Ovary (tissue), 9 donors: ENCODE measurements around the gene MPDU1. TPM values are rescaled to one million over a fixed set of nuclear protein-coding genes. Genes with fewer than 3 reads are reported as not detected.

ENCODE experiments used
- DNase-seq, 5 donors: peaks; one replicate each; pipeline ENCODE4 v3.0.0-alpha.2; 2019 to 2020
- H3K27ac ChIP-seq, 2 donors: fragments of 200-600 bp; one replicate each; pipeline versions ENCODE4 v1.5.1 to v1.8.0; 2019 to 2022
- H3K27me3 ChIP-seq: fragments of 200-600 bp; one replicate; pipeline ENCODE4 v1.8.0; 2022
- H3K36me3 ChIP-seq: fragments of 200-600 bp; sonication (generic); one replicate; pipeline ENCODE4 v1.5.1; 2019
- H3K4me1 ChIP-seq: one replicate; pipeline ENCODE4 v1.8.1; 2013; ENCODE audit warnings: mild to moderate bottlenecking, moderate library complexity; ENCODE audit not compliant: insufficient read depth
- H3K4me3 ChIP-seq: fragments of 200-600 bp; sonication (generic); one replicate; pipeline ENCODE4 v1.5.1; 2017
- H3K9me3 ChIP-seq, 2 donors: fragments of 200-600 bp in 1 of 2; sonication (generic) in 1 of 2; one replicate each; pipeline versions ENCODE4 v1.5.1 to v1.8.1; 2013 to 2019; ENCODE audit warnings: mild to moderate bottlenecking in 1 of 2, moderate library complexity in 1 of 2
- EP300 ChIP-seq: sonication (generic); formaldehyde crosslinking; IDR thresholded peaks from one replicate; pipeline ENCODE4 v1.6.1; 2017; ENCODE audit warnings: antibody characterized with exemption
- POLR2A ChIP-seq: fragments of 450-650 bp; IDR thresholded peaks from one replicate; pipeline ENCODE4 v1.6.1; 2017; ENCODE audit warnings: antibody characterized with exemption, mild to moderate bottlenecking, moderate library complexity
- WGBS, 3 donors: extraction: QIAGEN DNeasy Blood & Tissue Kit in 1 of 3; methylation state at CpG; one replicate each; pipeline versions ENCODE4 v1.1.5 to v1.1.7; 2013 to 2017; 5-methylcytosine and 5-hydroxymethylcytosine counted together
- intact Hi-C, 4 donors: fragments of 100-400 bp; cut with DNase I; formaldehyde crosslinking; loops; one replicate each; pipeline versions ENCODE4 v1.11.0 to v1.15.1; 2022 to 2023
- polyA plus RNA-seq, 2 donors: library from polyadenylated mRNA; stranded (reverse); fragments of 200-250 nt in 1 of 2; fragments of 350-450 nt in 1 of 2; fragmentation: Illumina TruSeq in 1 of 2; extraction: RNeasy Lipid Tissue Mini Kit (QIAGEN cat#74804) in 1 of 2; gene quantifications; one replicate each; pipeline ENCODE4 v1.2.3, GENCODE V29; 2013 to 2014
- small RNA-seq: library from RNA; depleted of rRNA; stranded (forward); fragments of <200 nt; gene quantifications from one replicate; pipeline ENCODE3, GENCODE V24; 2016
- total RNA-seq, 7 donors: library from RNA; depleted of rRNA in 2 of 7; stranded (reverse); fragments of >200 nt in 2 of 7; fragmentation: NEBNext Ultra II Directional in 3 of 7; extraction: Animal tissue kit (Norgen Biotek cat#: 25700) in 3 of 7; gene quantifications; one replicate each; pipeline versions ENCODE4 v1.1.0 to v1.2.4, GENCODE V29; 2016 to 2023
- TF ChIP-seq, protein P1 (sequence below), 3 donors: fragments of 450-650 bp in 2 of 3; fragments of 200-600 bp in 1 of 3; IDR thresholded peaks; one replicate each; pipeline versions ENCODE4 v1.5.1 to v1.8.0; 2016 to 2022; ENCODE audit warnings: antibody characterized with exemption in 3 of 3, mild to moderate bottlenecking in 1 of 3
- donor health status: DM: no; HTN: no; CAD: no; lungs with moderate emphysema.
- donor health status: DM: no; HTN: no; CAD: no.
- donor health status: Bipolar disorder and iron deficiency.
- donor health status: DM: yes; HTN: yes; CAD: no.
- donor health status: DM: no; HTN: no; CAD: no.
- donor health status: DM: yes; HTN: yes; CAD: no.

MPDU1 gene
- total and polyA plus RNA-seq, 9 donors: 13.0 to 87.9 (median 21.0) TPM

DNA sequence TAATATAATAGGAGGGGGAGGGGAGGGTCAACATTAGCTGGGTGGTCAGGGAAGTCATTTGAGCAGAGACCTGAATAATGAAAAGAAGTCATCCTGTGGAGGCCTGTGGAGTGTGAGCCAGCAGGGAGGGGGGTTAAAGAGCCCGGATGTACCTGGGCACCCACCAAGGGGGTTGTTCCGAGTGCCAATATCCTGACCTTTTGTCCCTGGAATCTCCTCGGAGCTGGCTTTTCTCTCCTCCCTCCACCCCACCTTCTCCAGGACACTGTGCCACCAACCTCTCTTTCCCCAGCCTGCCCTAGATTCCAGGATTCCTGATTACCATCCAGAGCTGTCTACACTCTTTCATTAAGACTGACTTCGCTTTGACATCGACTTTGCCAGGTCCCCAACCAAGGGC, 52.5 kb downstream of the MPDU1 start:
- Histone ChIP-seq H3K4me1 (peaks cover 2% of the 10 kb centered on the region), H3K9me3 (no peaks in the 10 kb centered on the region), H3K27ac (no peak overlapping the region), H3K36me3 (no peaks in the 10 kb centered on the region), H3K4me3 (no peak overlapping the region), H3K27me3 (no peaks in the 10 kb centered on the region)
- no peak for TF ChIP-seq EP300
- TF ChIP-seq POLR2A: no peak
- TF ChIP-seq, protein P1, sequence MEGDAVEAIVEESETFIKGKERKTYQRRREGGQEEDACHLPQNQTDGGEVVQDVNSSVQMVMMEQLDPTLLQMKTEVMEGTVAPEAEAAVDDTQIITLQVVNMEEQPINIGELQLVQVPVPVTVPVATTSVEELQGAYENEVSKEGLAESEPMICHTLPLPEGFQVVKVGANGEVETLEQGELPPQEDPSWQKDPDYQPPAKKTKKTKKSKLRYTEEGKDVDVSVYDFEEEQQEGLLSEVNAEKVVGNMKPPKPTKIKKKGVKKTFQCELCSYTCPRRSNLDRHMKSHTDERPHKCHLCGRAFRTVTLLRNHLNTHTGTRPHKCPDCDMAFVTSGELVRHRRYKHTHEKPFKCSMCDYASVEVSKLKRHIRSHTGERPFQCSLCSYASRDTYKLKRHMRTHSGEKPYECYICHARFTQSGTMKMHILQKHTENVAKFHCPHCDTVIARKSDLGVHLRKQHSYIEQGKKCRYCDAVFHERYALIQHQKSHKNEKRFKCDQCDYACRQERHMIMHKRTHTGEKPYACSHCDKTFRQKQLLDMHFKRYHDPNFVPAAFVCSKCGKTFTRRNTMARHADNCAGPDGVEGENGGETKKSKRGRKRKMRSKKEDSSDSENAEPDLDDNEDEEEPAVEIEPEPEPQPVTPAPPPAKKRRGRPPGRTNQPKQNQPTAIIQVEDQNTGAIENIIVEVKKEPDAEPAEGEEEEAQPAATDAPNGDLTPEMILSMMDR (IDR thresholded peaks at IDR 0.05): no peak
- 64 to 66% (median 64%) methylated on average over 5 of the region's 5 CpGs for WGBS, 3 donors
- intact Hi-C loops: no loop called here
- DNase-seq: no peak

Small RNA genes lying within 50 kb of the gene (small RNA-seq; reads per million reads assigned to genes)
- gene CD68: not detected
- gene RF00019: not detected
- gene SNORA48: not detected
- not detected for gene SNORD10

Other genes with a start within 250 kb of the MPDU1 start
- 1 to 10 TPM; 1.9 to 9.4 (median 5.5) TPM for gene ACAP1, start 247.3 kb upstream of the MPDU1 start, total RNA-seq
- gene ACAP1, start 247.3 kb upstream of the MPDU1 start, polyA plus RNA-seq: 1 to 10 TPM; 2.2 to 5.8 TPM
- gene KCTD11, start 231.7 kb upstream of the MPDU1 start, total RNA-seq: 10 to 100 TPM in 5 of 7 donors, 1 to 10 TPM in 2; 5.1 to 12.9 (median 10.5) TPM
- 10 to 100 TPM; 10.4 to 12.5 TPM for gene KCTD11, start 231.7 kb upstream of the MPDU1 start, polyA plus RNA-seq
- not detected for gene TMEM95, start 228.7 kb upstream of the MPDU1 start, total RNA-seq
- not detected for gene TMEM95, start 228.7 kb upstream of the MPDU1 start, polyA plus RNA-seq
- gene TNK1, start 202.8 kb upstream of the MPDU1 start, total RNA-seq: 1 to 10 TPM; 5.0 to 8.3 (median 6.4) TPM
- gene TNK1, start 202.8 kb upstream of the MPDU1 start, polyA plus RNA-seq: 1 to 10 TPM in 1 of 2 donors, under 1 TPM in 1; 0.85 to 3.6 TPM
- 10 to 100 TPM; 11.0 to 52.4 (median 33.8) TPM for gene PLSCR3, start 189.3 kb upstream of the MPDU1 start, total RNA-seq
- 10 to 100 TPM in 1 of 2 donors, 1 to 10 TPM in 1; 7.1 to 40.9 TPM for gene PLSCR3, start 189.3 kb upstream of the MPDU1 start, polyA plus RNA-seq
- 100 to 1,000 TPM in 2 of 7 donors, 10 to 100 TPM in 5; 57.0 to 133 (median 85.2) TPM for gene TMEM256, start 179.8 kb upstream of the MPDU1 start, total RNA-seq
- gene TMEM256, start 179.8 kb upstream of the MPDU1 start, polyA plus RNA-seq: 100 to 1,000 TPM in 1 of 2 donors, 10 to 100 TPM in 1; 44.0 to 128 TPM
- gene NLGN2, start 176.0 kb upstream of the MPDU1 start, total RNA-seq: 10 to 100 TPM; 11.4 to 76.2 (median 53.9) TPM
- 10 to 100 TPM; 16.9 to 30.2 TPM for gene NLGN2, start 176.0 kb upstream of the MPDU1 start, polyA plus RNA-seq
- not detected for gene SPEM1, start 163.5 kb upstream of the MPDU1 start, total RNA-seq
- not detected for gene SPEM1, start 163.5 kb upstream of the MPDU1 start, polyA plus RNA-seq
- gene SPEM2, start 158.2 kb upstream of the MPDU1 start, total RNA-seq: not detected
- not detected for gene SPEM2, start 158.2 kb upstream of the MPDU1 start, polyA plus RNA-seq
- gene SPEM3, start 155.0 kb upstream of the MPDU1 start, total RNA-seq: not detected
- not detected for gene SPEM3, start 155.0 kb upstream of the MPDU1 start, polyA plus RNA-seq
- gene TMEM102, start 148.4 kb upstream of the MPDU1 start, total RNA-seq: 1 to 10 TPM in 5 of 7 donors, under 1 TPM in 2; 0.43 to 8.3 (median 1.5) TPM
- 1 to 10 TPM in 1 of 2 donors, under 1 TPM in 1; 0.61 to 1.2 TPM for gene TMEM102, start 148.4 kb upstream of the MPDU1 start, polyA plus RNA-seq
- 1 to 10 TPM in 2 of 7 donors, under 1 TPM in 5; 0.10 to 4.2 (median 0.61) TPM for gene FGF11, start 144.3 kb upstream of the MPDU1 start, total RNA-seq
- gene FGF11, start 144.3 kb upstream of the MPDU1 start, polyA plus RNA-seq: 1 to 10 TPM in 1 of 2 donors, under 1 TPM in 1; 0.25 to 5.1 TPM
- 10 to 100 TPM in 2 of 7 donors, 1 to 10 TPM in 5; 3.2 to 13.5 (median 7.6) TPM for gene CHRNB1, start 138.8 kb upstream of the MPDU1 start, total RNA-seq
- 1 to 10 TPM; 5.9 to 7.8 TPM for gene CHRNB1, start 138.8 kb upstream of the MPDU1 start, polyA plus RNA-seq
- gene ZBTB4, start 104.2 kb upstream of the MPDU1 start, total RNA-seq: 100 to 1,000 TPM in 3 of 7 donors, 10 to 100 TPM in 4; 39.3 to 123 (median 85.5) TPM
- 10 to 100 TPM; 53.8 to 84.5 TPM for gene ZBTB4, start 104.2 kb upstream of the MPDU1 start, polyA plus RNA-seq
- gene SLC35G6, start 102.4 kb upstream of the MPDU1 start, total RNA-seq: not detected
- gene SLC35G6, start 102.4 kb upstream of the MPDU1 start, polyA plus RNA-seq: not detected
- gene POLR2A, start 99.5 kb upstream of the MPDU1 start, total RNA-seq: 100 to 1,000 TPM in 2 of 7 donors, 10 to 100 TPM in 5; 39.5 to 110 (median 88.2) TPM
- gene POLR2A, start 99.5 kb upstream of the MPDU1 start, polyA plus RNA-seq: 10 to 100 TPM; 26.7 to 74.5 TPM
- gene TNFSF12, start 34.8 kb upstream of the MPDU1 start, total RNA-seq: 10 to 100 TPM; 37.3 to 78.3 (median 59.6) TPM
- gene TNFSF12, start 34.8 kb upstream of the MPDU1 start, polyA plus RNA-seq: 10 to 100 TPM; 26.6 to 70.1 TPM
- 10 to 100 TPM; 10.4 to 38.8 (median 21.7) TPM for gene TNFSF13, start 25.1 kb upstream of the MPDU1 start, total RNA-seq
- 10 to 100 TPM; 16.9 to 33.1 TPM for gene TNFSF13, start 25.1 kb upstream of the MPDU1 start, polyA plus RNA-seq
- gene SENP3, start 21.9 kb upstream of the MPDU1 start, total RNA-seq: 10 to 100 TPM; 31.2 to 44.2 (median 42.1) TPM
- gene SENP3, start 21.9 kb upstream of the MPDU1 start, polyA plus RNA-seq: 100 to 1,000 TPM in 1 of 2 donors, 10 to 100 TPM in 1; 45.6 to 104 TPM
- gene CD68, start 4.2 kb upstream of the MPDU1 start, total RNA-seq: 10 to 100 TPM in 5 of 7 donors, 1 to 10 TPM in 2; 5.2 to 72.0 (median 14.8) TPM
- 100 to 1,000 TPM in 1 of 2 donors, 10 to 100 TPM in 1; 22.2 to 132 TPM for gene CD68, start 4.2 kb upstream of the MPDU1 start, polyA plus RNA-seq
- 10 to 100 TPM in 3 of 7 donors, 1 to 10 TPM in 4; 5.0 to 17.3 (median 9.6) TPM for gene SOX15, start 6.2 kb downstream of the MPDU1 start, total RNA-seq
- gene SOX15, start 6.2 kb downstream of the MPDU1 start, polyA plus RNA-seq: 10 to 100 TPM in 1 of 2 donors, 1 to 10 TPM in 1; 2.7 to 15.8 TPM
- gene FXR2, start 31.0 kb downstream of the MPDU1 start, total RNA-seq: 10 to 100 TPM; 13.8 to 32.3 (median 24.2) TPM
- gene FXR2, start 31.0 kb downstream of the MPDU1 start, polyA plus RNA-seq: 10 to 100 TPM; 26.6 to 36.1 TPM
- gene SAT2, start 44.0 kb downstream of the MPDU1 start, total RNA-seq: 100 to 1,000 TPM in 6 of 7 donors, 10 to 100 TPM in 1; 89.5 to 195 (median 145) TPM
- gene SAT2, start 44.0 kb downstream of the MPDU1 start, polyA plus RNA-seq: 100 to 1,000 TPM; 133 to 235 TPM
- 1 to 10 TPM in 4 of 7 donors, under 1 TPM in 3; 0.69 to 1.3 (median 1.1) TPM for gene SHBG, start 46.3 kb downstream of the MPDU1 start, total RNA-seq
- under 1 TPM; 0.63 to 0.67 TPM for gene SHBG, start 46.3 kb downstream of the MPDU1 start, polyA plus RNA-seq
- gene ATP1B2, start 67.1 kb downstream of the MPDU1 start, total RNA-seq: 10 to 100 TPM in 5 of 7 donors, 1 to 10 TPM in 2; 3.6 to 74.5 (median 34.1) TPM
- gene ATP1B2, start 67.1 kb downstream of the MPDU1 start, polyA plus RNA-seq: 10 to 100 TPM; 15.3 to 35.1 TPM
- gene TP53, start 103.6 kb downstream of the MPDU1 start, total RNA-seq: 100 to 1,000 TPM in 1 of 7 donors, 10 to 100 TPM in 6; 16.3 to 124 (median 73.5) TPM
- gene TP53, start 103.6 kb downstream of the MPDU1 start, polyA plus RNA-seq: 10 to 100 TPM; 29.7 to 43.7 TPM
- 10 to 100 TPM in 1 of 7 donors, 1 to 10 TPM in 6; 1.1 to 10.1 (median 6.9) TPM for gene WRAP53, start 104.6 kb downstream of the MPDU1 start, total RNA-seq
- gene WRAP53, start 104.6 kb downstream of the MPDU1 start, polyA plus RNA-seq: 1 to 10 TPM; 4.3 to 6.1 TPM
- 10 to 100 TPM in 1 of 7 donors, 1 to 10 TPM in 6; 1.6 to 11.7 (median 3.3) TPM for gene EFNB3, start 121.3 kb downstream of the MPDU1 start, total RNA-seq
- gene EFNB3, start 121.3 kb downstream of the MPDU1 start, polyA plus RNA-seq: 1 to 10 TPM; 5.1 to 5.9 TPM
- 10 to 100 TPM in 1 of 7 donors, 1 to 10 TPM in 5, under 1 TPM in 1; 0.88 to 10.3 (median 2.7) TPM for gene DNAH2, start 133.9 kb downstream of the MPDU1 start, total RNA-seq
- gene DNAH2, start 133.9 kb downstream of the MPDU1 start, polyA plus RNA-seq: 1 to 10 TPM; 1.0 to 2.5 TPM